ENCODE results near the gene GDF2.

- TF ChIP-seq, protein P1, sequence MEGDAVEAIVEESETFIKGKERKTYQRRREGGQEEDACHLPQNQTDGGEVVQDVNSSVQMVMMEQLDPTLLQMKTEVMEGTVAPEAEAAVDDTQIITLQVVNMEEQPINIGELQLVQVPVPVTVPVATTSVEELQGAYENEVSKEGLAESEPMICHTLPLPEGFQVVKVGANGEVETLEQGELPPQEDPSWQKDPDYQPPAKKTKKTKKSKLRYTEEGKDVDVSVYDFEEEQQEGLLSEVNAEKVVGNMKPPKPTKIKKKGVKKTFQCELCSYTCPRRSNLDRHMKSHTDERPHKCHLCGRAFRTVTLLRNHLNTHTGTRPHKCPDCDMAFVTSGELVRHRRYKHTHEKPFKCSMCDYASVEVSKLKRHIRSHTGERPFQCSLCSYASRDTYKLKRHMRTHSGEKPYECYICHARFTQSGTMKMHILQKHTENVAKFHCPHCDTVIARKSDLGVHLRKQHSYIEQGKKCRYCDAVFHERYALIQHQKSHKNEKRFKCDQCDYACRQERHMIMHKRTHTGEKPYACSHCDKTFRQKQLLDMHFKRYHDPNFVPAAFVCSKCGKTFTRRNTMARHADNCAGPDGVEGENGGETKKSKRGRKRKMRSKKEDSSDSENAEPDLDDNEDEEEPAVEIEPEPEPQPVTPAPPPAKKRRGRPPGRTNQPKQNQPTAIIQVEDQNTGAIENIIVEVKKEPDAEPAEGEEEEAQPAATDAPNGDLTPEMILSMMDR (IDR thresholded peaks at IDR 0.05; ENCODE audit: low read length): no peak
- TF ChIP-seq EZH2 (IDR thresholded peaks at IDR 0.05; ENCODE audit: borderline replicate concordance, low read length): no peak
These were observed 32.3 kb upstream of the GDF2 start for GRCh38 chr10:47289921-47290320.
